NB4 (cell line): ENCODE measurements around the gene ZNF592.
A peak's percentile ranks its signal among the peaks of the same experiment; 100 is the strongest.

Source experiments
- DNase-seq: peaks from one replicate; pipeline ENCODE4 v3.0.0; 2010; ENCODE audit warnings: low read depth
- H3K4me3 ChIP-seq: one replicate; pipeline ENCODE4 v1.5.1; 2011; ENCODE audit warnings: mild to moderate bottlenecking, low read depth, low read length, moderate library complexity
- CTCF ChIP-seq: IDR thresholded peaks from one replicate; pipeline ENCODE4 v1.5.1; 2012; ENCODE audit warnings: low read depth, low read length
- MAX ChIP-seq: IDR thresholded peaks from 2 replicates; pipeline ENCODE4 v1.6.1; 2011; ENCODE audit warnings: low read depth, low read length
- MYC ChIP-seq: IDR thresholded peaks from 2 replicates; pipeline ENCODE4 v1.6.1; 2011; ENCODE audit warnings: low read depth, low read length
- POLR2A ChIP-seq: IDR thresholded peaks from 2 replicates; pipeline ENCODE4 v1.6.1; 2011; ENCODE audit warnings: mild to moderate bottlenecking; ENCODE audit not compliant: insufficient read length; ENCODE audit errors: extremely low read depth

Gene ZNF592

GRCh38 chr15:84799511-84800187 lies 51.3 kb downstream of the ZNF592 start:
- TF ChIP-seq CTCF (no peak), MYC (no peak), MAX (no peak), POLR2A (no peak)
- H3K4me3 ChIP-seq, result no peak overlapping the region
- no peak for DNase-seq

- no peak overlapping the region for H3K4me3 ChIP-seq
- DNase-seq, result no peak
- TF ChIP-seq POLR2A, result no peak
- no peak for TF ChIP-seq MYC
- TF ChIP-seq CTCF, result no peak
- no peak for TF ChIP-seq MAX
Observed at GRCh38 chr15:84800365-84800806, 52.0 kb downstream of the ZNF592 start.

- no peak overlapping the region for H3K4me3 ChIP-seq
- no peak for TF ChIP-seq CTCF
- TF ChIP-seq MAX, result no peak
Observed at GRCh38 chr15:84804005-84804900, 55.9 kb downstream of the ZNF592 start.

GRCh38 chr15:84805221-84805620 lies 56.8 kb downstream of the ZNF592 start:
- no peak overlapping the region for H3K4me3 ChIP-seq
- no peak for DNase-seq
- TF ChIP-seq MAX (no peak), MYC (no peak), CTCF (no peak), POLR2A (no peak)

More at GRCh38 chr15:84804005-84804900, 55.9 kb downstream of the ZNF592 start:
- DNase-seq, result no peak

- no peak for TF ChIP-seq MYC
- TF ChIP-seq MAX, result no peak
- DNase-seq, result peak; percentile 69
- H3K4me3 ChIP-seq, result no peak overlapping the region
Observed at GRCh38 chr15:84807228-84807627, 58.8 kb downstream of the ZNF592 start.

- DNase-seq, result no peak
- H3K4me3 ChIP-seq, result no peak overlapping the region
- TF ChIP-seq POLR2A (no peak), CTCF (no peak), MAX (no peak), MYC (no peak)
Observed at GRCh38 chr15:84810073-84810840, 61.9 kb downstream of the ZNF592 start.
